Lower lobe of right lung (tissue), 2 donors: ENCODE data around the gene WSCD1. TPM values are rescaled to one million over a fixed set of nuclear protein-coding genes. Genes with fewer than 3 reads are reported as not detected.

Experiments used
- ATAC-seq, 2 donors: fragments of 200-7000 bp; cut with Tn5 transposase; one replicate each; pipeline ENCODE4 v1.9.1; 2020 to 2022; ENCODE audit warnings: mild to moderate bottlenecking in 2 of 2, moderate library complexity in 2 of 2
- DNase-seq: peaks from one replicate; pipeline ENCODE4 v3.0.0-alpha.2; 2020
- H3K27ac ChIP-seq: fragments of 200-600 bp; one replicate; pipeline ENCODE4 v1.8.0; 2022
- H3K27me3 ChIP-seq: fragments of 200-600 bp; one replicate; pipeline ENCODE4 v1.8.0; 2022; ENCODE audit warnings: low read depth
- H3K36me3 ChIP-seq: fragments of 200-600 bp; one replicate; pipeline ENCODE4 v1.8.0; 2022; ENCODE audit warnings: mild to moderate bottlenecking
- H3K4me1 ChIP-seq: fragments of 200-600 bp; one replicate; pipeline ENCODE4 v1.8.0; 2022
- H3K4me3 ChIP-seq: fragments of 200-600 bp; one replicate; pipeline ENCODE4 v1.8.0; 2022; ENCODE audit warnings: mild to moderate bottlenecking
- H3K9me3 ChIP-seq: fragments of 200-600 bp; one replicate; pipeline ENCODE4 v1.8.0; 2022
- intact Hi-C: fragments of 100-400 bp; cut with DNase I; formaldehyde crosslinking; loops from one replicate; pipeline ENCODE4 v1.11.0; 2022
- total RNA-seq: library from RNA; stranded (reverse); fragmentation: NEBNext Ultra II Directional; extraction: Animal tissue kit (Norgen Biotek cat#: 25700); gene quantifications from one replicate; pipeline ENCODE4 v1.2.1, GENCODE V29; 2021
- TF ChIP-seq, protein P1 (sequence below): fragments of 200-600 bp; IDR thresholded peaks from one replicate; pipeline ENCODE4 v1.8.0; 2022; ENCODE audit warnings: antibody characterized with exemption, mild to moderate bottlenecking
- donor health status: DM: no; HTN: yes; CAD: no; lungs with severe emphysema.

WSCD1 gene
- total RNA-seq, 1 donor from 2014 or later, result 3.6 TPM

DNA sequence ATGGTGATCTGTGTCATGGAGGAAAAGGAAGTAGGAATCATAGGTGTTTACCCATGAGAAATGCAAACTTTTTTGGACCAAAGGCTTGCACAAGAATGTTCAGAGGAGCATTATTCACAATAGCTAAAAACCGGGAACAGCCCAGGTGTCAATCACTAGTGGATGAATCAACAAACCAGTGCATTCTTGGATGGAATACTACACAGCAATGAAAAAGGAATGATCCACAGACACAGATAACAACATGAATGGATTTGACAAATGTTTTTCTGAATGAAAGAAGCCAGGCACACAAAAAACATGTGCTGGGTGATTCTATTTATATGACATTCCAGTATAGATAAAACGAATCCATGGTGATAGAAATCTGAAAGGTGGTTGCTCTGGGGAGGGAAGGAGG is 36.0 kb downstream of the WSCD1 start:
- Histone ChIP-seq H3K4me1 (no peaks in the 10 kb centered on the region), H3K9me3 (no peaks in the 10 kb centered on the region), H3K36me3 (no peaks in the 10 kb centered on the region), H3K4me3 (no peak overlapping the region), H3K27me3 (no peaks in the 10 kb centered on the region), H3K27ac (no peak overlapping the region)
- TF ChIP-seq, protein P1, sequence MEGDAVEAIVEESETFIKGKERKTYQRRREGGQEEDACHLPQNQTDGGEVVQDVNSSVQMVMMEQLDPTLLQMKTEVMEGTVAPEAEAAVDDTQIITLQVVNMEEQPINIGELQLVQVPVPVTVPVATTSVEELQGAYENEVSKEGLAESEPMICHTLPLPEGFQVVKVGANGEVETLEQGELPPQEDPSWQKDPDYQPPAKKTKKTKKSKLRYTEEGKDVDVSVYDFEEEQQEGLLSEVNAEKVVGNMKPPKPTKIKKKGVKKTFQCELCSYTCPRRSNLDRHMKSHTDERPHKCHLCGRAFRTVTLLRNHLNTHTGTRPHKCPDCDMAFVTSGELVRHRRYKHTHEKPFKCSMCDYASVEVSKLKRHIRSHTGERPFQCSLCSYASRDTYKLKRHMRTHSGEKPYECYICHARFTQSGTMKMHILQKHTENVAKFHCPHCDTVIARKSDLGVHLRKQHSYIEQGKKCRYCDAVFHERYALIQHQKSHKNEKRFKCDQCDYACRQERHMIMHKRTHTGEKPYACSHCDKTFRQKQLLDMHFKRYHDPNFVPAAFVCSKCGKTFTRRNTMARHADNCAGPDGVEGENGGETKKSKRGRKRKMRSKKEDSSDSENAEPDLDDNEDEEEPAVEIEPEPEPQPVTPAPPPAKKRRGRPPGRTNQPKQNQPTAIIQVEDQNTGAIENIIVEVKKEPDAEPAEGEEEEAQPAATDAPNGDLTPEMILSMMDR, result no peak
- ATAC-seq, result no peak
- intact Hi-C loops, result no loop called here
- DNase-seq, result no peak

DNA sequence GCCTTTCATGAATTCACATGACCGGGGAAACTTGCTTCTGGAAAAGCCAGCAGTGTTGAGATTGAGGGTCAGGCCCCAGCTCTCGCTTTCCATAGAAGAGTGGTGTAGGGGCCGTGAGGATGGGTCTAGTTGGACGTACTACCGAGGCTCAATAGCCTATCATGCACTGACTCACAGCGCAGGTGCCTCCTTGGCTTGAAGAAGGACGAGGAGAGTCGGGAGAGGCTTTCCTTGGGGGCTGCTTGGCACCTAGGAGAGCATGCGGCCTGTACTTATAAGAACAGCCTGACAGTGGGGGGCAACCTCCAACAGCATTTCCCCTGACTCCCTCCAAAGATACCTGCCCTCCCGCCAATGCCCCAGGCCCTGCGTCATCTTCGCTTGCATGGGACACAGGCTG is 37.6 kb downstream of the WSCD1 start:
- TF ChIP-seq, protein P1, result no peak
- Histone ChIP-seq H3K9me3 (no peaks in the 10 kb centered on the region), H3K4me3 (no peak overlapping the region), H3K4me1 (no peaks in the 10 kb centered on the region), H3K27me3 (no peaks in the 10 kb centered on the region), H3K27ac (no peak overlapping the region), H3K36me3 (no peaks in the 10 kb centered on the region)
- intact Hi-C loops, result no loop called here
- DNase-seq (no peak), ATAC-seq (no peak)

DNA sequence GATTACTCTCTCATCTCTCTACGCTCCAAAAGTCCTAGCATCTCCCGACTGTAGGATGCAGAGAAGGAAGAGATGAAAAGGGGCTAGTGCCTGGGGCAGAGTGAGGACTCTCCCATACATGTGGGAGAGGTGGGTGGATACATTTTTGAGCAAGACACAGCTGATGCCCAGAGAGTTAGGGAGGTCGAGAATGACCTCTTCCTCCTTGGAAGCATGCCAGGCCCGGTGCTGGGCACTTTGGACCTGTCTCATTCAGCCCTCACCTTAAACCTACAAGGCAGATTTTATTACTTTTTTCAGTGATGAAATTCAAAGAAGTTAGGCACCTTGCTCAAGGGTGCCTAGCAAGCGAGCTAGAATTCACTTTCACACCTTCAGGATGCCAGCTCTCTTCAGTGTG is 38.2 kb downstream of the WSCD1 start:
- no peak overlapping the region for H3K4me3 ChIP-seq
- DNase-seq, result no peak
- no peaks in the 10 kb centered on the region for H3K4me1 ChIP-seq

DNA sequence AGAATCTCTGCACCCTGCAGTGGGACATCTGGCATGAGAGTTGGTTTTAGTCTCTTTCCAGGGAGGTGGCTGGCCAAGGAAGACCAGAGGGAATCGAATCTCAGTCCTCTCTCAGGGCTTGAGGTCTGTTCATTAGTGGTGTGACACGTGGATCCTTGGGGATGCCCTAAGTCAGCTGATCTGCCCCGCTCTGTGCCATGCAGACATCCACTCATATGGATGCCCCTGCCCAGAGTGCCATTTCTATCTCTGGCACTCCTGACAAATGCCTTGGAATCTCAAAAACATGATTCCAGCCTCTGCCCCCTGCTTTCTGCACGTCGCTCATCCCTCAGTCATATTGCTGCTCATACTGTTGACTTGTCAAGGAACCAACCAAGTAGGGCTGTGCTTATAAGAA is 38.8 kb downstream of the WSCD1 start:
- intact Hi-C loops, result no loop called here
- Histone ChIP-seq H3K36me3 (no peaks in the 10 kb centered on the region), H3K27me3 (no peaks in the 10 kb centered on the region), H3K9me3 (no peaks in the 10 kb centered on the region), H3K27ac (no peak overlapping the region), H3K4me1 (no peaks in the 10 kb centered on the region), H3K4me3 (no peak overlapping the region)
- ATAC-seq, result no peak
- TF ChIP-seq, protein P1, result no peak
- DNase-seq, result no peak

More for the DNA sequence above, 38.2 kb downstream of the WSCD1 start:
- TF ChIP-seq, protein P1, result no peak
- Histone ChIP-seq H3K36me3 (no peaks in the 10 kb centered on the region), H3K27ac (no peak overlapping the region), H3K9me3 (no peaks in the 10 kb centered on the region), H3K27me3 (no peaks in the 10 kb centered on the region)
- intact Hi-C loops, result no loop called here
- ATAC-seq, result no peak

DNA sequence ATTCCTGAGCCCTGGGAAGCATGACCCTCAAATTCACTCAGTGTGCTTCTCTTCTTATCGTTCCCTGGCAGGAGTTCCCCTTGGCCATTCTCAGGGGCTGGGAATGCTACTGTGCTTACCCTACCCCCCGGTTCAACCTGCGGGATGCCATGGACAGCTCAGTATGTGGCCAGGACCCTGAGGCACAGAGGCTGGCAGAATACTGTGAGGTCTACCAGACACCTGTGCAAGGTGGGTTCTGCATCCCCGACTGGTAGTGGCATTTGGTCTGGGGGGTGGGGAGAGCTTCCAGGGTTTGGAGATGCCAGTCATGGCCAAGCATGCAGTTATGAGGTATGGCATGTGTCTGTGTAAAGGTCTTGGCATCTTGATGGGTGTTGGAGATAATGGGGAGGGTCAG is 39.4 kb downstream of the WSCD1 start:
- Histone ChIP-seq H3K4me3 (no peak overlapping the region), H3K9me3 (no peaks in the 10 kb centered on the region), H3K27me3 (no peaks in the 10 kb centered on the region), H3K27ac (no peak overlapping the region), H3K4me1 (no peaks in the 10 kb centered on the region), H3K36me3 (no peaks in the 10 kb centered on the region)
- DNase-seq (no peak), ATAC-seq (no peak)
- TF ChIP-seq, protein P1, result no peak
- intact Hi-C loops, result no loop called here

DNA sequence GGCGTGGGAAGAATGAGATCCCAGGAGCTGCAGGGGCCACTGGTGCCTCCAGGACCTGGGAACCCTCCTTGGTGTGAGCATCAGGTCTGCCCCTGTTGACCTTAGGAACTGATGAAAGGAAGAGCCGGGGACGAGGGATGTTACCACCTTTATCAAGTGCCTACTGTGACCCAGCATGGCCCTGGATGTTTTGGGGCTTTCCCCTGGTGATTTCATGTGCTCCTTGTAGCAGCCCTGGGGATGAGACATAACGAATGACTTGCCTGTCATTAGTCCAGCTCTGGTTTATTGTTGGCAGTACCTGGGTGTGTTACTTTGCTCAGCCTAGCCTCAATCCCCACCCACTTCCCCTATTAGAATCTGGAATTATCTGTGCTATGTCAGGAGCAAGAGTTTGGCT is 39.9 kb downstream of the WSCD1 start:
- H3K36me3 ChIP-seq, result no peaks in the 10 kb centered on the region
- ATAC-seq (no peak), DNase-seq (no peak)
- no peaks in the 10 kb centered on the region for H3K9me3 ChIP-seq
- TF ChIP-seq, protein P1, result no peak
- no peaks in the 10 kb centered on the region for H3K27me3 ChIP-seq
- H3K4me1 ChIP-seq, result no peaks in the 10 kb centered on the region
- H3K4me3 ChIP-seq, result no peak overlapping the region
- no peak overlapping the region for H3K27ac ChIP-seq
- intact Hi-C loops, result no loop called here
